HG02840 (cell line): ENCODE data around the gene TMEM187.
"Not testable (repeated sequence)": the region's sequence is repeated elsewhere in the genome, so short reads cannot be mapped to it uniquely, and the experiment has no call there.

Source experiments
- ATAC-seq: cut with Tn5 transposase; IDR thresholded peaks from one replicate; pipeline ENCODE4 v1.9.1; 2021; ENCODE audit warnings: mild to moderate bottlenecking, moderate library complexity, moderate number of reproducible peaks; ENCODE audit not compliant: unreplicated experiment, low FRiP score

TMEM187 gene

DNA sequence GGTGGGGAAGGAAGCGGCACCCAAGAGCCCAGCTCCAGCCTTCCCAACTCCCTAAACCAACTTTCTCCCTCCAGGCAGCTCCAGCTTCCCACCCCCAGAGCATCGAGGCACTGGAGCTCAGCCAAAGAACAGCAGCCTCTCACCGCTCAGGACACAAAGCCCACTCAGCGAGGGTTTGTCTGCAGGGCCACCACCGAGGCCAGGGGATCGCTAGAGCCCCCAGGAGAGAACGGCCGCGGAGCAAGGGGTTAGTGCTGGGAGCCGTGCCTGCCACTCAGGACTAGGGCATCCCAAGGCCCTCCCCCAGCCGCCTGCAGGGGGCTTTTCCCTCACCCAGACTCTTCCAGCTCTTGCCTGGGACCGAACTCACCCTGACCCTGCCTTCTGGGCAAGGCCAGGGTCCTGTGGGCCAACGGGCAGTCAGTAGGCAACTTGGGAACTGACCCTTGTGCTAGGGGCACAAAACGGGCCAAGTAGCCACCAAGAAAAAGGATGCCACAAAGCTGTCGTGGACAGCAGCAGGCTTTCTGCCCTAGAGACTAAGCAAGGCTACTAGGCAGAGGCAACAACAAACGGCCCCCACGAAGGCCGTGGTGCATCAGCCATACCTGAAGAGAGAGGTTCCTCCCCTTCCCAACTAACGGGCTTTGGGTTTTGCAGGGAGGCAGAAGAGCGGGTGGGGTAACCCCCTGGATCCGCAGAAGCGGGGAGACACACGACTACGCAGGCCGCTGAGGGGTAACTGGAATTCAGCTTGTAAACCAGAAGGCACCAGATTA, 3.2 kb upstream of the TMEM187 start:
- no peak for ATAC-seq

DNA sequence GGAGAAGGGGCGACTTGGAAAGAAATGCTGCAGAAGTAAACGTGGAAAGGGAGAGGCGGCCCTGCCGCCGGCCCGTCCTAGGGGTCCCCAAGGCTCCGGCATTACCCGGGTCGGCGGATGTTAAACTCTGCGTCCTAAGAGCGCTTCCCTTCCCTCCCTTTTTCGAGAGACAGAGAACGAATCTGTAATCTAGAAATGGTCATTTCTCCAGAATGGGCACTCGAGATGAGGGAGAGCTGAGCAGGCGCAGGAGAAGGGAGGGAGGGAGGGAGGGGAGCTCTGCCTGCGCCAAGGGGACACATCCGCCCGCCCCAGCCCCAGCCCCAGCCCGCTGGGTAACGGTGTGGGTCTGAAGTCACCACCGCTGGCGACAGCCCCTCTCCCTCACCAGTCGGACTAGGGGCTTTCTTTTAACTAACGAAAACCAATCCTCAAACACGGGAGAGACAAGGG, 2.6 kb upstream of the TMEM187 start:
- no peak for ATAC-seq

DNA sequence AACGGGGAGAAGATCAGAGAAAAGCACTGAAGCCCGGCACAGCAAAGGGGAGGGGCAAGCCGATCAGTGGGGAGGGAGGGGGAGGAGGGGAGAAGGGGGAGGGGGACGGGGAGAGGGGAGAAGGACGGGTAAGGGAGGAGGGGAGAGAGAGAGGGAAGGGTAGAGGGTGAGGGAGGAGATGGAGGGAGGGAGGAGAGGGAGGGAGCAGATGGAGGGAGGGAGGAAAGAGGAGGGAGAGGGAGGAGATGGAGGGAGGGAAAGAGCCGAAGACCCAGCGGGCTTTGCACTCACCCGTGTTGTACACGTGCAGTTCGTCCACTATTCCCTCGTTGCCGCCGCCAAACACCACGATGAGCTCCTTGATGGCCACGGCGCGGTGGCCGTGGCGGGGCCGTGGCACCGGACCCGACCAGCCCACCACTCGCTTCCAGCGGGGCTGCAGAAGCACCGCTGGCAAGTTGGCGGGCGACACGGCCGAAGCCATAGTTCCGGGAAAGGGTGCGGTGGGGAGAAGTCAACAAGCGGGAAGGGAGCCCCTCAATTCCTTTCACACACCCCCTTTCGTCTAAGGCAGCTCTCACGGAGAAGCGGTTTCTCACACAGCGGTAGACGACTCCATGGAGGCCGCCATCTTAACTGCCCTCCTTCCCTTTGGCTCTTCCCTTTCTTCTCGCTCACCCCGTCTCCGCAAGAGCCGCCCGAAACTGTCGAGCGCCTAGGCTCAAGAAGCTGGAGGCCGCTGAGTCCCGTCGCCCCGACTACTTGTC, 2.0 kb upstream of the TMEM187 start:
- ATAC-seq = peak; percentile 3

DNA sequence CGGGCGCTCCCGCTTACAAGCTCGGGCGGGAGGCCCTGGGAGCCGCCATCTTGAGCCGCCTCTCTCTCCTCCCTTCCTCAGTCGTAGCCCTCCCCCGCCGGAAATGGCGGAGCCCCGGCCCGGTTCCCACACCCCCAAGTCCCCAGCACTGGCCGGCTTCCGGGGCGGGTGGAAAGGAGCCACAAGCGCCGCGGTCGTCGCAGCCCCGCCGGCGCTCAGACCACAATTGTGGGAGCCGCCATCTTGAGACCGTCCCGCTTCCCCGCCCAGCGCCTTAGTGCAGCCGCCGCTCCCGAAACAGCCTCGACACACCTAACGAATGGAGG, 1.5 kb upstream of the TMEM187 start:
- ATAC-seq = peak; percentile 40

DNA sequence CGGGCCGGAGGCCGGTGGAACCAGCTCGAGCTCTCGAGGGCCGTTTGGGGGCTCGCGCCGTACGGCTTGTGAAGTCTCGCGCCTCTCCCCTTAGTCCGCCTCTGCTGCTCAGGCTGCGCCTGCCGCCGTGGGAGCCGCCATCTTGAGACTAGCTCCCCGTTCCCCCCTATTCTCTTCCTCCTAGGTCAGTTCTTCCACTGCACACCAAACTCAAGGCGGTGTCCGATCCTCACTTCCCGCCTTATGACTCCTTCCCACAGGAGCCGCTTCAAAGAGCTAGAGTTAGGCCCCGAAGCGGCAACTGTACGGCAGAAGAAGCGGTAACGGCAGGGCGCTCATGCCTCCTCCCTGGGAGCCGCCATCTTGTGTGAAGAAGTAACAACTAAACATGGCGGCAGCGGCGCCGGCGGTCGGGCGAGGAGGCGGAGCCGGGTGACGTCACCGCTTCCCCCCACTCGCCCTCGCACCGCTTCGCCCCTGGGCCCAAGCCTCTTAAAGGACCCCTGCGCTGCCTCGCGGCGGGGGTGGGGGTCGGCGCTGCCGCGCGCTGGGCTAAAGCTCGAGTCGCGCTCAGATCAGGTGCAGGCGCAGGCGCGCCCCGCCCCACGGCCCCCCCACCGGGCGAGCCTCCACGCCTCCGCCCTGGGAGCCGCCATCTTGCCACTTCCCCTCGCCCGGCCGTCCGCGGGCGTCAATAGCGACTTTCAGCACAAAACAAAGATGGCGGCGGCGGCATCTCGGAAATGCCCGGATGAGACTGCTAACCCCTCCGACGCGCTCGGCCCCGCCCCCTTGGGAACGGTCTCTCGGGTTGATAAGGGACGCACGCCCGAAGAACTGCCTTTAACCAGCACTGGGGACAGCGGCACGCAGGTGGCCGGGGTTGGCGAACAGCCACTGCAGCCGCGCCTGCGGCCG, 845 bp upstream of the TMEM187 start, which contains the start of gene HCFC1:
HCFC1 (minus strand) TSS at position 369 of the 918 bp plus-strand sequence. CDS start 978 bp downstream, outside the sequence.
- peak; percentile 48 for ATAC-seq

DNA sequence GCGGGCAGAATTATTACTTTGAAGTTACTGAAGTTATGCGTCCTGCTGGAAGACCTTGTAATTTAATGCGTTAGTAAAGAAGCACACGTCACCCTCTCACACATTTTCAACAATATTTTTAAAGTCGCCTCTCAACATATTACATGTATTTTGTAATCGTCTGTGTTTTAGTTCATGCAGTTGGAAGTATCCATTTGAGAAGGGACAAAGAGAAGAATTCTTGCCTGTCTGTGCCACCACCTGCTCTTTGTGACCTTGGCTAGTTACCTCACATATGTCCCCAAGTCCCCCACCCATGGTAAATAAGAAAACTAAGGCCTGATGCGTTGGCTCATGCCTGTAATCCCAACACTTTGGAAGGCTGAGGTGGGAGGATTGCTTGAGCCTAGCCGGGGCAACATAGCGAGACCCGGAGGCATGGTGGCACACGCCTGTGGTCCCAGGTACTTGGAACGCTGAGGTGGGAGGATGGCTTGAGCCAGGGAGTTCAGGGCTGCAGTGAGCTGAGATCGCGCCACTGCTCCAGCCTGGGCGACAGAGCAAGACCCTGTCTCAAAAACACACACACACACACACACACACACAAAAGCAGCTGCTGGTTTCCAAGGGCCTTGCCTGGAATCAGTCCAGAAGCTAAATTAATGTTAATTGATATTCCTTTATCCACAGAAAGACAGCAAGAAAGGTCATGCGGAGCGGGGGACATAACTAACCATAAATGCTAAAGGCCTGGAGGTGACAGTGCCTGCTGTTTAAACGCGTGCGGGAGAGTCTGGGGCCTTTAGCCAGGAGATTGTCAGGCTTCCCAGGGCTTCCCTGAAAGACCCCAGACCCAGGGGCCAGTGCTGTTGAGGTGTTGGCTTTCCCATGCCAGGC, 811 bp downstream of the TMEM187 start:
- no peak for ATAC-seq

DNA sequence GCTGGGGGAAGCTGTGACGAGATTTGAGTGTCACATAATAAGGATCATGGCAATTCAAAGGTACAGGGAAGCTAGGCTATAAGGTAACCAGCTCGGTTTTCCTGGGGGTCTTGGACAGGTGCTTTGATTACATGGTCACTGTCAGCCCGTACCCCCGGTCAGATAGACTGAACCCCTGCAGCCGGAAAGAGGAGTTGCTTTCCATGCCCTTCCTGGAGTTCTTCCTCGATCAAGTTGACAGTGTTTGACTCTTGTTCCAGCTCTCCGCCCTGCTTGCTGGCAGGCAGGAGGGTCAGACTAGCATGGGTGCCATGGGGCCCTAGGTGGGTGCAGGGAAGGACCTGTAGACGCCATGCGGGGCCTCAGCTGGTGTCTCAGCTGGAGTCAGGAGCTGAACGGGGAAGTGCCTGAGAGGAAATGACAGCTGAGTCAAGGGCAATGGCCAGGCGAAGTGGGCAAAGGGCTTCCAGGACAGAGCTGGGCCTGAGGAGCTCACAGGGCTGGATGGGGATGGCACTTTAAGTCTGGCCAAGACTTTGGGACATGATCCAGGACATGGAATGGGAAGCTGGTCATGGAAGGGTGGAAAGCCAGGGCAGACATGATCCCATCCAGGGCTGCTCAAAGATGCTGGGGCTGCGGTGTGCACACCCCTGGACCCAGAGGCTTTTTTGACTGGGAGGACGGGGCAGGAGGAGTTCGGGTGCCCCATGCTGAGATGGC, 1.6 kb downstream of the TMEM187 start:
- ATAC-seq = no peak

DNA sequence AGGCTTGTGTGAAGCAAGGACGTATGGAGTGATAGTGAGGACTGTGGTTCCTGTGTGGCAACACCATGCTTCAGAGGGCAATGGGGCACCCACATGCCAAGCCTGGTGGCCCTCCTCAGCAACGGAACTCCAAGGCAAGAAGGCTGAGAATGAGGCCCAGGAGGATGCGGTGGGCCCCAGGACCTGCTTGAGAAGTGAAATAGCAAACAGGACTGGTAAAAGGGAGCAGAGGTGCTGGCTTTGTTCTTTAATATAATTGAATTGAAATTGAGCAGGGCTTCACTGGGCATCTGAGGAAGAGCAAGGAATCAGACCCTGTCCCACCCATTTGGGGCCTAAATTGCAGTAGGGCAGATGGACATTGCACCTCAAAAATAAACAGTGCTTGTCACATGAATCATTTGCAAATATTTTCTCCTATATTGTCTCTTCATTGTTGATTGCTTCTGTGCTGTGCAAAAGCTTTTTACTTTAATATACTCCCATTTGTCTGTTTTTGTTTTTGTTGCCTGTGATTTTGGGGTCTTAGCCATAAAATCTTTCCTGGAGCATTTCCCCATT, 2.3 kb downstream of the TMEM187 start:
- ATAC-seq = no peak

DNA sequence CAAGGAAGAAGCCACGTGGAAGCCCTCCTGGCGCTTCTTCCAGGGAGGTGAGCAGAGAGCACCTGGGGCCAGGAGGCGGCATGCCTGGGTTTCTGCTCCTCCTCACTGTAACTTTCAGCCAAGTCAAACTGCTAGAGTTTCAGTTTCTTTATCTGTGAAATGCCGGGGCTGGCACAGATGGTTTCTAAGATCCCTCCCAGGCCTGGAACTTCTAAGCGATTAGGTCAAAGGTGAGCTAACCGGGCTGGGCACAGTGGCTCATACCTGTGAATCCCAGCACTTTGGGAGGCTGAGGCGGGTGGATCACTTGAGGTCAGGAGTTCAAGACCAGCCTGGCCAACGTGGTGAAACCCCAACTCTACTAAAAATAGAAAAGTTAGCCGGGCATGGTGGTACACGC, 7.8 kb downstream of the TMEM187 start:
- ATAC-seq = not testable (repeated sequence)

DNA sequence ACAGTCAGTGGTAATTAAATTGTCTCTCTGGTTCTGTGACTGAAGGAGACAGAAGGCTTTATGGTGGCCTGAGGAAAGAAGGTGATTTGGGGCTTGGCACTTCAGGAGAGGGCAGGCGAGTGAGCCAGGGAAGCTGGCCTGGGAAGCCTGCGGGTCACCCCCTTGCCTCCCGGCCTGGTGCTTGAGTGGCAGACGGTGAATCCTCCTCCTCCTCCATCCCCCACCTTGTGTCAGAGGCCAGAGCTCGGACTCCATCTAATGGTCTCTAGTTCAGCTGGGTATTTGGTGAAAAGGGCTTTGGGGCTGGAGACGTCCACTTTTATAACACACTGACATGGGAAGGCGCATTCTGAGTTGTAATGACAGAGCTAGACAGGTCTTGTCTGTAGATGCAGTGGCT, 8.7 kb downstream of the TMEM187 start:
- no peak for ATAC-seq

DNA sequence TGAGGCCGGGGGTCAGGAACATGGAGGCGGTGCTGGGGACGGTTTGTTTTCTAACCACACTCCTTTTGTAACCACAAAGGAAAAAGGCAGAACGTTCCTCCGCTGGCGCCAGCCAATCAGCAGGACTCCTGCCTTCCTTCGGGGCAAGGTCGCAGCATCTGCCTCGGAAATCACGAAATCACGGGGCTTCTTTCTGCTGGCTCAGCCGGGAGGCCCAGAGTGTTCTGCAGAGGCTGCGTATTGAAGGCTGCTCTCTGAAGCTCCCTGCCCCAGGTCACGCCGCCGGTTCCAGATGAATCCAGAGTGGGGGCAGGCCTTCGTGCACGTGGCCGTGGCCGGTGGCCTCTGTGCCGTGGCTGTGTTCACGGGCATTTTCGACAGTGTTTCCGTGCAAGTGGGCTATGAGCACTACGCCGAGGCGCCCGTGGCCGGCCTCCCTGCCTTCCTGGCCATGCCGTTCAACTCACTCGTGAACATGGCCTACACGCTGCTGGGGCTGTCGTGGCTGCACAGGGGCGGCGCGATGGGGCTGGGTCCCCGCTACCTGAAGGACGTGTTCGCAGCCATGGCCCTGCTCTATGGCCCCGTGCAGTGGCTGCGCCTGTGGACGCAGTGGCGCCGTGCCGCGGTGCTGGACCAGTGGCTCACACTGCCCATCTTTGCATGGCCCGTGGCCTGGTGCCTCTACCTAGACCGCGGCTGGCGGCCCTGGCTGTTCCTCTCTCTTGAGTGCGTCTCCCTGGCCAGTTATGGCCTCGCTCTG, 9.4 kb downstream of the TMEM187 start:
- no peak for ATAC-seq

DNA sequence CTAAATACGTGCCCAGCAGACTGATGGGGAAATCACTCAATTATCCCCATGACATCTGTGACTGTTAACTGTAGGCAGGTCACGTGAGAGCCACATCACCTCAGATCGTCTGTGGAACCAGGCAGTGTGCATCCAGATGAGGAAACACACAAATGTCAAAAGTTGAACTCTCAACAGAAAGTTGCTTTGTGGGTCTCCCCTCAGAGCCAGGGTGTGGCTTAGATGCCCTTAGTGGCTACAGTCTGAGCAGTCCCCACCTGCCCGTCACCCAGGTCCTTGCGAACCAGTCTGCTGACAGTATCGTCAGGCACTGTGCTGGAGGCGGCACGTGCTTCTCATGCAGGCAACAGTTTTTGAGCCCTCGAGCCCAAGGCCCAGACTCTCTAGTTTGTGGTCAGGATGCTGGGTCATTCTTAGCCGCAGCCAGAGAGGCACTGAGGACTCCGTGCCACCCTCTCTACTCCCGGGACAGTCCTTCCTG, 10.8 kb downstream of the TMEM187 start:
- ATAC-seq = no peak

DNA sequence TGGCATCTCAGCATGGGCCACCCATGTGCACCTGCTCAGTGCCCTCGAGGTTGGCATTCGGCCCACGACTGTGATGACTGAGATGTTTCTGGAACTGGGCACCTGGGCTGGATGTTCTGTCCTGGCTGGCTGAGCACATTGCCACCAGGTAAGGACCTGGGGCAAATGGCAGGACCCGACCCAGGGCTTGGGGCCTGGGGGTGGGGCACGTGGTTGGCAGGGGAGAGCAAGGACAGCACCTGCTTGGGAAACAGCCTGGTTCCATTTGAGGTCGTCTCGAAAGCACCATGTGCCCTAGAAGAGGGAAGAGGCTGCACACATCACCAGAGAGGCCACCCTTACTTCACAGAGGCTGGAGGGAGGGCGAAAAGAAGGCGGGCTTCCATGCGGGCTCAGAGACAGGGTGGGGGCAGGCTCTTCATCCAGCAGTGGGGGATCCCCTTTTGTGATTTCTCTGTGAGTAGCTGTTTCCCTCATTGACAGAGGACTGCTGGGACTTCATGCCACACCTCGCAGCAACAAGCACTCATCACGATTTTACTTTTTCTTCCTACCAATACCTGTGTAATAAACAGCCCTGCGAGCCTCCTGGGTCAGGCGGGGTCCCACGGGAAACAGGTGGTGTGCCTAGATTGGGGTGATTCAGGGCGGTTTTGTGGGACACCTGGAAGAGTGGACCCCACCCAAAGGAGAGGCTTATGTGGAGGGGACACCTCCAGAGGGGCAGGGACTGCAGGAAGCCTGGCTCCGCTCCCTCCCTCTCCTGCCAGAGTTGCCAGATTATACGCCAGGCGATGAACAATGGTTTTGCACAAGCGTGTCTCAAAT, 12.0 kb downstream of the TMEM187 start:
- no peak for ATAC-seq

DNA sequence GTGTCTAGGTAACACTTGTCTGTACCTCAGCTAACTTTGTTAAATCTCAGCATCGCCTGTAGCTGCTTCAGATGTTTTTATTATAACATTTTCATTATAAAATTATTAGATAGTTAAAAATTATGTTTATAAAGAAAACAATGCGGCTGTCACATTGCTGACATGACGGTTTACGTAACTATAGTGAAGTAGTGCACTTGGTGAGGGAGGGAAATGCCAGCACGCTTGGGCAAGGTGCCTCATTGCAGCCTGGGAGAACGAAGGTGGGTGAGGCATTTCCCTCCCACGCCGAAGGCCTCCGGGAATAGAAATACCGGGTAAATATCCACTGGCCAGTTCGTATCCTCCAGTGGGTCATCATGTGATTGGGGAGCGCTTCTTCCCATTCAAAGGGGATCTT, 15.9 kb downstream of the TMEM187 start:
- ATAC-seq = no peak

DNA sequence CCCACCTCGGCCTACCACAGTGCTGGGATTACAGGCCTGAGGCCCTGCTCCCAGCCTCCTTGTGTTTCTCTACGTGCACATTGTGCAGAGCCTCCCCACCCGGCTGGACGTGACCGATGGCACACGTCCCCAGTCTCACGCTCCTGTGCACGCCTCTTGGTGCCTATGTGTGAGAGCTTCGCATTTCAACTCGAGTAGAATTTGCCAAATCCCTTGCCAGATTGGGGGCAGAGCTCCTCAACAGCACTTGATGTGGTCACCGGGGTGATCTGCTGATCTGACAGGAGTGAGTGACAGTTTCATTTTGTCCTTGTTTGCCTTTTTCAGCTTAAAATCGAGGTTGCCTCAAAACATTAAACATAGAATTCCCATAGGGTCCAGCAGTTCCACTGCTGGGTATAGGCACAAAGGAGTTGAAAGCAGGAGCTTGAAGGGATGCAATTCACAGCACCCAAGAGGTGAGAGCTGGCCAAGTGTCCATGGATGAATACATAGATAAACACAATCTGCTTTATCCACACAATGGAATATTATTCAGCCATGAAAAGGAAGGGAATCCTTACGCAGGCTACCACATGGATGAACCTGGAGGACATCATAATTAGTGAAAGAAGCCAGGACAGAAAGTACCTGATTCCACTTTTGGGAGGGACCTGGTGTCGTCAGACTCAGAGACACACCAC, 17.6 kb downstream of the TMEM187 start:
- ATAC-seq = no peak

DNA sequence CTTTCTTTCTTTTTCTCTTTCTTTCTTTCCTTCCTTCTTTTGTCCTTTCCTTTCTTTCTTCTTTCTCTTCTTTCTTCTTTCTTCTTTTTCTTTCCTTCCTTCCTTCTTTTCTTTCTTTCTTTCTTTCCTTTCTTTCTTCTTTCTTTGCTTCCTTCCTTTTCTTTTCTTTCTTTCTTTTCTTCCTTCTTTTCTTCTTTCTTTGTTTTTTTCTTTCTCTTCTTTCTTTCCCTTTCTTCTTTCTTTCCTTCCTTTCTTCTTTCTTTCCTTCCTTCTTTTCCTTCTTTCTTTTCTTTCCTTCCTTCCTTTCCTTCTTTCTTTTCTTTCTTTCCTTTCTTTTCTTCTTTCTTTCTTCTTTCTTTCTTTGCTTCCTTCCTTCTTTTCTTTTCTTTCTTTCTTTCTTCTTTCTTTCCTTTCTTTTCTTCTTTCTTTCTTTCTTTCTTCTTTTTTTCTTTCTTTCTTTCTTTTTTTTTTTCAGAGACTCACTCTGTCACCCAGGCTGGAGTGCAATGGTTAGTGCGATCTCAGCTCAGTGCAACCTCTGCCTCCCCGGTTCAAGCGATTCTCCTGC, 18.5 kb downstream of the TMEM187 start:
- ATAC-seq = no peak
